ENCODE results near the gene TMEM91.

TMEM91 gene

GRCh38 chr19:41376241-41376997 is at the start of gene TMEM91:
TSS of gene TMEM91 (plus strand) at chr19:41376533. CDS start at chr19:41378310, 1,777 bp downstream.
- peak within 1 kb of the TSS; percentile 62 for H3K4me3 ChIP-seq (ENCODE audit: control insufficient read depth, low read depth, low read length)
- peak; percentile 41 for DNase-seq (ENCODE audit: low read depth)
- TF ChIP-seq CTCF (conservative IDR thresholded peaks at IDR 0.05; ENCODE audit: control insufficient read depth, insufficient read depth, low read depth, low read length) = no peak

- TF ChIP-seq CTCF (conservative IDR thresholded peaks at IDR 0.05; ENCODE audit: control insufficient read depth, insufficient read depth, low read depth, low read length) = no peak
- DNase-seq (ENCODE audit: low read depth) = no peak
- no peak overlapping the region for H3K4me3 ChIP-seq (ENCODE audit: control insufficient read depth, low read depth, low read length)
Observed at GRCh38 chr19:41327076-41327575, 49.2 kb upstream of the TMEM91 start.

GRCh38 chr19:41327576-41328156 is 48.7 kb upstream of the TMEM91 start:
- TF ChIP-seq CTCF (conservative IDR thresholded peaks at IDR 0.05; ENCODE audit: control insufficient read depth, insufficient read depth, low read depth, low read length) = no peak
- no peak overlapping the region for H3K4me3 ChIP-seq (ENCODE audit: control insufficient read depth, low read depth, low read length)
- peak; percentile 42 for DNase-seq (ENCODE audit: low read depth)

GRCh38 chr19:41328157-41328841 is 48.0 kb upstream of the TMEM91 start:
- DNase-seq (ENCODE audit: low read depth) = no peak
- H3K4me3 ChIP-seq (ENCODE audit: control insufficient read depth, low read depth, low read length) = no peak overlapping the region
- no peak for TF ChIP-seq CTCF (conservative IDR thresholded peaks at IDR 0.05; ENCODE audit: control insufficient read depth, insufficient read depth, low read depth, low read length)

GRCh38 chr19:41328842-41329225 is 47.5 kb upstream of the TMEM91 start:
- TF ChIP-seq CTCF (conservative IDR thresholded peaks at IDR 0.05; ENCODE audit: control insufficient read depth, insufficient read depth, low read depth, low read length) = no peak
- no peak overlapping the region for H3K4me3 ChIP-seq (ENCODE audit: control insufficient read depth, low read depth, low read length)
- DNase-seq (ENCODE audit: low read depth) = no peak

GRCh38 chr19:41330481-41330880 is 45.9 kb upstream of the TMEM91 start:
- no peak overlapping the region for H3K4me3 ChIP-seq (ENCODE audit: control insufficient read depth, low read depth, low read length)
- TF ChIP-seq CTCF (conservative IDR thresholded peaks at IDR 0.05; ENCODE audit: control insufficient read depth, insufficient read depth, low read depth, low read length) = no peak
- DNase-seq (ENCODE audit: low read depth) = no peak

All from fibroblast of mammary gland (primary cell).